Measurements from ENCODE around the gene SORCS3.

- TF ChIP-seq, protein P1, sequence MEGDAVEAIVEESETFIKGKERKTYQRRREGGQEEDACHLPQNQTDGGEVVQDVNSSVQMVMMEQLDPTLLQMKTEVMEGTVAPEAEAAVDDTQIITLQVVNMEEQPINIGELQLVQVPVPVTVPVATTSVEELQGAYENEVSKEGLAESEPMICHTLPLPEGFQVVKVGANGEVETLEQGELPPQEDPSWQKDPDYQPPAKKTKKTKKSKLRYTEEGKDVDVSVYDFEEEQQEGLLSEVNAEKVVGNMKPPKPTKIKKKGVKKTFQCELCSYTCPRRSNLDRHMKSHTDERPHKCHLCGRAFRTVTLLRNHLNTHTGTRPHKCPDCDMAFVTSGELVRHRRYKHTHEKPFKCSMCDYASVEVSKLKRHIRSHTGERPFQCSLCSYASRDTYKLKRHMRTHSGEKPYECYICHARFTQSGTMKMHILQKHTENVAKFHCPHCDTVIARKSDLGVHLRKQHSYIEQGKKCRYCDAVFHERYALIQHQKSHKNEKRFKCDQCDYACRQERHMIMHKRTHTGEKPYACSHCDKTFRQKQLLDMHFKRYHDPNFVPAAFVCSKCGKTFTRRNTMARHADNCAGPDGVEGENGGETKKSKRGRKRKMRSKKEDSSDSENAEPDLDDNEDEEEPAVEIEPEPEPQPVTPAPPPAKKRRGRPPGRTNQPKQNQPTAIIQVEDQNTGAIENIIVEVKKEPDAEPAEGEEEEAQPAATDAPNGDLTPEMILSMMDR (optimal IDR thresholded peaks at IDR 0.05 in 1 of 3, IDR thresholded peaks at IDR 0.05 in 1 of 3, conservative IDR thresholded peaks at IDR 0.05 in 1 of 3; ENCODE audit: extremely low read depth in 1 of 3, insufficient read depth in 2 of 3, low read length in 3 of 3) = no peak
- no peak for TF ChIP-seq EZH2 (IDR thresholded peaks at IDR 0.05; ENCODE audit: low read length)
Measured at GRCh38 chr10:105150259-105150880, 509.3 kb downstream of the SORCS3 start.
